Thyroid gland (tissue), 4 donors: ENCODE measurements around the gene SEPTIN10. TPM values are rescaled to one million over a fixed set of nuclear protein-coding genes. Genes with fewer than 3 reads are reported as not detected.
"Not testable (repeated sequence)": the region's sequence is repeated elsewhere in the genome, so short reads cannot be mapped to it uniquely, and the experiment has no call there.

Source experiments
- DNase-seq, 2 donors: peaks; one replicate each; pipeline ENCODE4 v3.0.0-alpha.2; 2019
- H3K27ac ChIP-seq, 3 donors: fragments of 200-600 bp; sonication (generic); 1 replicate in 2 of 3; 2 replicates in 1 of 3; pipeline ENCODE4 v1.5.1; 2016 to 2019; ENCODE audit warnings: mild to moderate bottlenecking in 1 of 3, moderate library complexity in 1 of 3
- H3K27me3 ChIP-seq: fragments of 200-600 bp; sonication (generic); one replicate; pipeline ENCODE4 v1.5.1; 2019
- H3K36me3 ChIP-seq, 2 donors: fragments of 200-600 bp; sonication (generic); one replicate each; pipeline ENCODE4 v1.5.1; 2016 to 2019
- H3K4me1 ChIP-seq, 2 donors: fragments of 200-600 bp; sonication (generic); one replicate each; pipeline ENCODE4 v1.5.1; 2017 to 2019
- H3K4me3 ChIP-seq, 3 donors: fragments of 200-600 bp; sonication (generic); replicated peaks in 1 of 3; 1 replicate in 2 of 3; 2 replicates in 1 of 3; pipeline ENCODE4 v1.5.1; 2016; ENCODE audit warnings: mild to moderate bottlenecking in 1 of 3
- H3K9me3 ChIP-seq: fragments of 200-600 bp; sonication (generic); one replicate; pipeline ENCODE4 v1.5.1; 2017
- CTCF ChIP-seq, 6 experiments: fragments of 200-600 bp in 3 of 6; fragments of 450-650 bp in 3 of 6; sonication (generic) in 3 of 6; IDR thresholded peaks; one replicate each; pipeline ENCODE4 v1.5.1; 2016 to 2019; ENCODE audit warnings: antibody characterized with exemption in 6 of 6, mild to moderate bottlenecking in 2 of 6, inconsistent platforms in 1 of 6, moderate library complexity in 1 of 6
- POLR2A ChIP-seq, 2 donors: fragments of 450-650 bp; IDR thresholded peaks; one replicate each; pipeline ENCODE4 v1.6.1; 2017; ENCODE audit warnings: antibody characterized with exemption in 2 of 2, mild to moderate bottlenecking in 2 of 2, moderate library complexity in 1 of 2
- WGBS, 2 donors: methylation state at CpG; one replicate each; pipeline ENCODE4 v1.1.5; 2017; 5-methylcytosine and 5-hydroxymethylcytosine counted together
- intact Hi-C: fragments of 100-400 bp; cut with DNase I; formaldehyde crosslinking; loops from one replicate; pipeline ENCODE4 v1.15.1; 2023
- total RNA-seq, 4 donors: library from RNA; depleted of rRNA; stranded (reverse); fragments of >200 nt; gene quantifications; one replicate each; pipeline ENCODE4 v1.2.3, GENCODE V29; 2016

The SEPTIN10 gene
- total RNA-seq, 4 donors from 2014 or later: 61.7 to 99.3 (median 70.4) TPM

DNA sequence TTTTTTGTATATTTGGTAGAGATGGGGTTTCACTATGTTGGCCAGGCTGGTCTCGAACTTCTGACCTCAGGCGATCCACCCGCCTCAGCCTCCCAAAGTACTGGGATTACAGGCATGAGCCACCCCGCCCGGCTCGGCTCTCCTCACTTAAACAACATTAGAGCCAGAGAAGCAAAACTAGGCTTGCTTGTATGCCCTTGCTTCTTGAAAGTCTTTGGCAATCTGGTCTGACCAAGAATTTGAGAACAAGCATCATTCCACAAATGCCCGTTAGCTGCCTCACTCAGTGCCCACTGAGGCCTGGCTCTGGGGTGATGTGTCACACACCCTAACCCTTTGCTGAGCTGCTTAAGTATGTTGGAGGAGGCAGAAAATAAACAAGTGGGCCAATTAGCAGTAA is 33.9 kb upstream of the SEPTIN10 start:
- Histone ChIP-seq H3K4me1 (peaks cover 6 to 23% of the 10 kb centered on the region in 2 donors), H3K4me3 (no peak overlapping the region), H3K27me3 (no peaks in the 10 kb centered on the region), H3K27ac (peak overlapping the region in 1 of 3 donors; percentile 8), H3K9me3 (no peaks in the 10 kb centered on the region), H3K36me3 (no peaks in the 10 kb centered on the region)
- intact Hi-C loops: no loop called here
- peak; percentile 54 to 56 for DNase-seq
- TF ChIP-seq CTCF (IDR thresholded peaks at IDR 0.05): no peak
- no peak for TF ChIP-seq POLR2A (IDR thresholded peaks at IDR 0.05)
- 80 to 85% methylated on average over 7 of the region's 7 CpGs for WGBS, 2 donors

DNA sequence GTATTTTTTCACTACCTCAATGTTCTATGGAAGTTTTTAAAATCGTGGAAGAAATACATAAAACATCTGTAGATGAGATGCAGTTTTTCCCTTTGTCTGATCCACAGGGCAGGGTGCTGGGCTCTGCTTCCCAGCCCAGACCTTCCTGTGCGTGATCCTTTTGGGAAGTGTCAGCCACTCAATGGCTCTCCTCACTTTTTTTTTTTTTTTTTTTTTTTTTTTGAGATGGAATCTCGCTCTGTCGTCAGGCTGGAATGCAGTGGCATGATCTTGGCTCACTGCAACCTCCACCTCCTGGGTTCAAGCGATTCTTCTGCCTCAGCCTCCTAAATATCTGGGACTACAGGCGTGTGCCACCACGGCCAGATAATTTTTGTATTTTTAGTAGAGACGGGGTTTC is 33.2 kb upstream of the SEPTIN10 start:
- H3K4me1 ChIP-seq: peaks cover 6 to 23% of the 10 kb centered on the region in 2 donors
- intact Hi-C loops: no loop called here
- no peak overlapping the region for H3K4me3 ChIP-seq
- H3K9me3 ChIP-seq: no peaks in the 10 kb centered on the region
- no peaks in the 10 kb centered on the region for H3K36me3 ChIP-seq
- DNase-seq: no peak
- WGBS, 2 donors: 93 to 94% methylated on average over 8 of the region's 8 CpGs
- H3K27me3 ChIP-seq: no peaks in the 10 kb centered on the region
- no peak overlapping the region for H3K27ac ChIP-seq
- TF ChIP-seq CTCF (IDR thresholded peaks at IDR 0.05): no peak
- TF ChIP-seq POLR2A (IDR thresholded peaks at IDR 0.05): no peak

DNA sequence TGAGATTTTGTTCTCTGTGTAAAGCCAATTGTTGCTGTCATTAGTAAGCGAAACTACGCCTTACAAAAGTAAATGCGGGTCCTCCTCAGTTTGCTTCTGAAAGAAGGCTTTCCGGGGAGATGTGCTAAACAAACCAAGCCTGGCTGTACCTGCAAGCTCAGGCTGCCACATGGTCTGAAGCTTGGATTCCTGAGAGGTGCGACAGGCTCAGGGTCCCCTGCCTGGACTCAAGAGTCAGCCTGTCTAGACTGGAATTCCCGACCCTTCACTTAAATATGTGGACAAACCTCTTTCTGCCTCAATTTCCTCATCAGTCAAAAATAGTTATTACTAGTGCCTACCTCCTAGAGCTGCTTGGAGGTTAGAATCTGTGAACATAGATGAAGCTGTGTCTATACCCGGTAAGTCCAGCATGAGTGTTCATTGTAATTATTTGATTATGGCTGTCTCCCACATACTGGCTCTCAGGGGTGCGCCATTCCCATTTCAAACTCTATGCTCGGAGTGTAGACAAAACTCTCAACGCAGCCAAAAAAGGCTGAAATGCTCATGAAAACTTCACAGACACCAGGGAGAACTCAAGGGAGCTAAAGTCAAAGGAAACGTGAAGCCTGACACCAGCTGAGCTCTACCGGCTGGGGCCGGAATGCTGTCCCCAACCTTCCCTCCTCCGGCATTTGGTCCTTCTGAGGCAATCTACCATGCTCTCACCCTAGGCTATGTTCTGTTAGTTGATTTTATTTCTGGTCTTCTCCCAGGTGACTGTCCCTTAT is 31.8 kb upstream of the SEPTIN10 start:
- Histone ChIP-seq H3K4me3 (no peak overlapping the region), H3K4me1 (peaks cover 6 to 23% of the 10 kb centered on the region in 2 donors), H3K9me3 (no peaks in the 10 kb centered on the region), H3K27me3 (no peaks in the 10 kb centered on the region), H3K27ac (no peak overlapping the region), H3K36me3 (no peaks in the 10 kb centered on the region)
- 90 to 91% methylated on average over 13 to 14 of the region's 14 CpGs for WGBS, 2 donors
- TF ChIP-seq POLR2A (IDR thresholded peaks at IDR 0.05): no peak
- TF ChIP-seq CTCF (IDR thresholded peaks at IDR 0.05): no peak
- intact Hi-C loops: no loop called here
- DNase-seq: no peak

DNA sequence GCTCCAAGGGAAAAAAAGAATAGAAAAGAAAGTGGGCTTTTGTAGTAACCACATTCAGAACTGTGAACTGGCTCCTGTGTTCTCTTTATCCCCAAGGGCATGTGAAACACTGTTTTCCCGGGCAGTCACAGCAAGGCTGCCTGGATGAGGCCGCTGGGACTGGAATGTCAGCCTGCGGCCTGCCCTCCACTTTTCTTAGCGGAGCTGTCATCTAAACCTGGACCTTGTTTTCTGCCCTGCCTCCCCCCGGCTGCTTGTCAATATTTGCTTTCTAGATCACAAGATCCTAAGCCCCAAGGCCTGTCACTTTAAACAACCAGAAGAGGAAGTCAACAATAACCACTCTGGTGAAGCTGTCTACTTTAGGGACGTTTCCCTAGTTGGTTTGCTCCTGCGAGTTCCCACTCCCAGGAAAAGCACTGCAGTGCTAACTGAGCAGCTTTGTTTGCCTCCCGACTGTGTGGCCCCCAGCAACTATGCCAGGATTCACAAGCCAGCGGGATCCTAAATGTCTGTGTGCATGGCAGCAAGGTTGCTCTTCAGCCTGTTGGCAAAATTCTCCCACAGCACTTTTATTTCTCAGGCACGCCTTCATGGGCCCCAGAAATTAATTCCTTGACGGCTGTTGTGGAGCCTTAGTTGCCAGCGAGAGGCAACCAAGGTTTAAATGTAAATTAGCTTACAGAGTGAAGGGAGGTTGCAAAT is 31.0 kb upstream of the SEPTIN10 start:
- H3K4me3 ChIP-seq: no peak overlapping the region
- peaks cover 6 to 23% of the 10 kb centered on the region in 2 donors for H3K4me1 ChIP-seq
- intact Hi-C loops: no loop called here
- peak overlapping the region; percentile 2 to 37 (median 28) for H3K27ac ChIP-seq
- DNase-seq: peak; percentile 17 to 47
- no peaks in the 10 kb centered on the region for H3K9me3 ChIP-seq
- no peaks in the 10 kb centered on the region for H3K36me3 ChIP-seq
- 51 to 56% methylated on average over 12 of the region's 12 CpGs for WGBS, 2 donors
- TF ChIP-seq POLR2A (IDR thresholded peaks at IDR 0.05) (no peak), CTCF (IDR thresholded peaks at IDR 0.05) (no peak)
- no peaks in the 10 kb centered on the region for H3K27me3 ChIP-seq

DNA sequence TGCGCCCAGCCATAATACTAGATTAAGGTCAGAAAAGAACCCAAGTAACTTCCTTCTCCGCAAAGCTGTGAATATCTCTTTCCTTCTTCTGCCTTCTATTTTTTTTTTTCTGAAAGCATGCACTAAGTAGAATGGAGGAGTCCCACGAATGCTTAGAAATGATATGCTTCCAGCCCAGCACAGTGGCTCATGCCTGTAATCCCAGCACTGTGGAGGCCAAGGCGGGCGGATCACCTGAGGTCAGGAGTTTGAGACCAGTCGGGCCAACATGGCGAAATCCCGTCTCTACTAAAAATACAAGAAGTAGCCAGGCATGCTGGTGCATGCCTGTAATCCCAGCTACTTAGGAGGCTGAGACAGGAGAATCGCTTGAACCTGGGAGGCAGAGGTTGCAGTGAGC is 26.2 kb upstream of the SEPTIN10 start:
- H3K4me3 ChIP-seq, H3K36me3 ChIP-seq, intact Hi-C loops, H3K27me3 ChIP-seq, H3K4me1 ChIP-seq, H3K27ac ChIP-seq, DNase-seq, H3K9me3 ChIP-seq: not testable (repeated sequence)
- 96 to 97% methylated on average over 9 of the region's 9 CpGs for WGBS, 2 donors
